ENCODE measurements around the gene GAPT.
A peak's percentile ranks its signal among the peaks of the same experiment; 100 is the strongest.

GAPT gene

GRCh38 chr5:58507715-58508114 lies 16.5 kb downstream of the GAPT start:
- H3K4me3 ChIP-seq (ENCODE audit: low read depth, low read length), result no peak overlapping the region
- ChIA-PET POLR2A (no interaction called here), CTCF (interaction anchor here (1.1 to 1.4 kb wide), 3 partner anchors 9 to 12 kb away, joined by 3 to 5 read pairs (median 4); no protein-coding TSS in a partner anchor)
- no peaks in the 10 kb centered on the region for H3K4me1 ChIP-seq (ENCODE audit: control insufficient read depth, insufficient read depth, low read length)
- no peak for TF ChIP-seq ZNF571 (tag by site-specific recombination; IDR thresholded peaks at IDR 0.05)
- TF ChIP-seq ZNF266 (tag by site-specific recombination; IDR thresholded peaks at IDR 0.05; ENCODE audit: low read depth), result no peak
- no peak for TF ChIP-seq WT1 (tag by site-specific recombination; IDR thresholded peaks at IDR 0.05)
- no peak for TF ChIP-seq KLF1 (tag by site-specific recombination; IDR thresholded peaks at IDR 0.05)
- no peak for TF ChIP-seq IKZF3 (tag by site-specific recombination; IDR thresholded peaks at IDR 0.05)
- no peak for TF ChIP-seq ZNF621 (tag by site-specific recombination; IDR thresholded peaks at IDR 0.05)
- no peaks in the 10 kb centered on the region for H3K9me3 ChIP-seq (ENCODE audit: control insufficient read depth, insufficient read depth, low read depth, low read length)
- H3K27ac ChIP-seq (ENCODE audit: extremely low read depth, low read depth, low read length), result no peak overlapping the region
- H3K36me3 ChIP-seq (ENCODE audit: control insufficient read depth in 2 of 2, insufficient read depth in 1 of 2, low read length in 2 of 2), result no peaks in the 10 kb centered on the region

- POLR2A ChIA-PET, result no interaction called here
- CTCF ChIA-PET, result interaction anchor here (0.8 to 1.8 kb wide), 2 partner anchors 20 to 333 kb away, joined by 3 to 5 read pairs; no protein-coding TSS in a partner anchor
- no peak overlapping the region for H3K4me3 ChIP-seq (ENCODE audit: low read depth, low read length)
- H3K9me3 ChIP-seq (ENCODE audit: control insufficient read depth, insufficient read depth, low read depth, low read length), result no peaks in the 10 kb centered on the region
- H3K4me1 ChIP-seq (ENCODE audit: control insufficient read depth, insufficient read depth, low read length), result no peaks in the 10 kb centered on the region
- TF ChIP-seq TRIM28 (IDR thresholded peaks at IDR 0.05; ENCODE audit: borderline replicate concordance, low read length) (no peak), ZNF596 (tag by site-specific recombination; IDR thresholded peaks at IDR 0.05) (no peak), YY2 (tag by site-specific recombination; IDR thresholded peaks at IDR 0.05) (no peak), ZNF354C (tag by site-specific recombination; IDR thresholded peaks at IDR 0.05; ENCODE audit: borderline replicate concordance, low read depth) (no peak), SETDB1 (IDR thresholded peaks at IDR 0.05; ENCODE audit: insufficient read length, low read length) (peak; percentile 94), ZNF513 (tag by site-specific recombination; IDR thresholded peaks at IDR 0.05) (no peak), ZNF324 (tag by site-specific recombination; IDR thresholded peaks at IDR 0.05) (no peak), ZNF529 (tag by site-specific recombination; IDR thresholded peaks at IDR 0.05; ENCODE audit: insufficient replicate concordance) (peak; percentile 88), ZNF621 (tag by site-specific recombination; IDR thresholded peaks at IDR 0.05) (no peak)
- no peaks in the 10 kb centered on the region for H3K36me3 ChIP-seq (ENCODE audit: control insufficient read depth in 2 of 2, insufficient read depth in 1 of 2, low read length in 2 of 2)
- H3K27ac ChIP-seq (ENCODE audit: extremely low read depth, low read depth, low read length), result no peak overlapping the region
Observed at GRCh38 chr5:58517198-58517597, 26.0 kb downstream of the GAPT start.

GRCh38 chr5:58523956-58524355 lies 32.7 kb downstream of the GAPT start:
- ChIA-PET POLR2A (no interaction called here), CTCF (interaction anchor here (0.6 to 1.5 kb wide), 2 partner anchors 25 to 47 kb away, joined by 3 to 6 read pairs; no protein-coding TSS in a partner anchor)
- Histone ChIP-seq H3K9me3 (ENCODE audit: control insufficient read depth, insufficient read depth, low read depth, low read length) (no peaks in the 10 kb centered on the region), H3K36me3 (ENCODE audit: control insufficient read depth in 2 of 2, insufficient read depth in 1 of 2, low read length in 2 of 2) (no peaks in the 10 kb centered on the region), H3K4me1 (ENCODE audit: control insufficient read depth, insufficient read depth, low read length) (no peaks in the 10 kb centered on the region), H3K4me3 (ENCODE audit: low read depth, low read length) (no peak overlapping the region), H3K27ac (ENCODE audit: extremely low read depth, low read depth, low read length) (no peak overlapping the region)
- TF ChIP-seq ZNF274 (IDR thresholded peaks at IDR 0.05; ENCODE audit: low read length), result no peak
- no peak for TF ChIP-seq ZNF274 (tag by site-specific recombination; IDR thresholded peaks at IDR 0.05; ENCODE audit: borderline replicate concordance)
- no peak for TF ChIP-seq ZNF133 (tag by site-specific recombination; IDR thresholded peaks at IDR 0.05)
- no peak for TF ChIP-seq ZNF677 (tag by site-specific recombination; IDR thresholded peaks at IDR 0.05)
- no peak for TF ChIP-seq ZNF26 (tag by site-specific recombination; IDR thresholded peaks at IDR 0.05)
- no peak for TF ChIP-seq ZNF791 (tag by site-specific recombination; IDR thresholded peaks at IDR 0.05)
- no peak for TF ChIP-seq ZNF2 (tag by site-specific recombination; IDR thresholded peaks at IDR 0.05)
- no peak for TF ChIP-seq ZNF621 (tag by site-specific recombination; IDR thresholded peaks at IDR 0.05)
- TF ChIP-seq SCRT2 (tag by site-specific recombination; IDR thresholded peaks at IDR 0.05), result no peak
- TF ChIP-seq ZNF560 (tag by site-specific recombination; IDR thresholded peaks at IDR 0.05; ENCODE audit: borderline replicate concordance), result no peak
- TF ChIP-seq ZNF518A (tag by site-specific recombination; conservative IDR thresholded peaks at IDR 0.05; ENCODE audit: low read depth), result no peak
- TF ChIP-seq ZNF157 (tag by site-specific recombination; IDR thresholded peaks at IDR 0.05), result no peak

Data from HEK293 (cell line).